Tibial nerve (tissue), 3 donors: ENCODE results near the gene RIMS1.

Experiments
- POLR2A ChIP-seq, 2 donors: fragments of 450-650 bp; IDR thresholded peaks; one replicate each; pipeline ENCODE4 v1.6.1; 2017; ENCODE audit warnings: antibody characterized with exemption in 2 of 2, mild to moderate bottlenecking in 2 of 2, moderate library complexity in 2 of 2
- TF ChIP-seq, protein P1 (sequence below), 5 experiments: fragments of 200-600 bp in 3 of 5; fragments of 450-650 bp in 2 of 5; sonication (generic) in 3 of 5; IDR thresholded peaks; one replicate each; pipeline ENCODE4 v1.5.1; 2016 to 2019; ENCODE audit warnings: antibody characterized with exemption in 5 of 5, mild to moderate bottlenecking in 3 of 5, moderate library complexity in 2 of 5

DNA sequence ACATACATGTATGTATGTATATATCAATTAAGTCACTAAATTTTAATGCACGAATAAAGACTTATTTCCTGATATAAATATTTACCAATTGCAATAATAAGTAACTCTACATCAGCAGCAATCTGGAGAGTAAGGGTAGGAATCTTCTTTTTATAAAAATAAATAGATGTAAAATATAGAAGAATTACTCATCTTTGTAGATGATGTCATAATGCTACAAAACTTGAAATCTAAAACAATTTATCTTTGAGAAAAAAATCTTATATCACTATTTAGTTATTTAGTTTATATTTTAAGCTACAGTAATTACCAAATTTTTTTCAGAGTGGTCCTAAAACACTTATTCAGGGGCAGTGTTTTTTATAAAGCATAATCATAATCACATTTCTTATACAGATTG lies 351.7 kb downstream of the RIMS1 start:
- TF ChIP-seq, protein P1, sequence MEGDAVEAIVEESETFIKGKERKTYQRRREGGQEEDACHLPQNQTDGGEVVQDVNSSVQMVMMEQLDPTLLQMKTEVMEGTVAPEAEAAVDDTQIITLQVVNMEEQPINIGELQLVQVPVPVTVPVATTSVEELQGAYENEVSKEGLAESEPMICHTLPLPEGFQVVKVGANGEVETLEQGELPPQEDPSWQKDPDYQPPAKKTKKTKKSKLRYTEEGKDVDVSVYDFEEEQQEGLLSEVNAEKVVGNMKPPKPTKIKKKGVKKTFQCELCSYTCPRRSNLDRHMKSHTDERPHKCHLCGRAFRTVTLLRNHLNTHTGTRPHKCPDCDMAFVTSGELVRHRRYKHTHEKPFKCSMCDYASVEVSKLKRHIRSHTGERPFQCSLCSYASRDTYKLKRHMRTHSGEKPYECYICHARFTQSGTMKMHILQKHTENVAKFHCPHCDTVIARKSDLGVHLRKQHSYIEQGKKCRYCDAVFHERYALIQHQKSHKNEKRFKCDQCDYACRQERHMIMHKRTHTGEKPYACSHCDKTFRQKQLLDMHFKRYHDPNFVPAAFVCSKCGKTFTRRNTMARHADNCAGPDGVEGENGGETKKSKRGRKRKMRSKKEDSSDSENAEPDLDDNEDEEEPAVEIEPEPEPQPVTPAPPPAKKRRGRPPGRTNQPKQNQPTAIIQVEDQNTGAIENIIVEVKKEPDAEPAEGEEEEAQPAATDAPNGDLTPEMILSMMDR (IDR thresholded peaks at IDR 0.05), result no peak
- TF ChIP-seq POLR2A (IDR thresholded peaks at IDR 0.05), result no peak
